Uterus (tissue), 2 donors: ENCODE data around the gene NRG3.

Experiments used
- CTCF ChIP-seq, 4 experiments: fragments of 200-600 bp in 2 of 4; fragments of 450-650 bp in 2 of 4; sonication (generic) in 2 of 4; IDR thresholded peaks; one replicate each; pipeline ENCODE4 v1.5.1; 2016 to 2019; ENCODE audit warnings: antibody characterized with exemption in 4 of 4, mild to moderate bottlenecking in 2 of 4, moderate library complexity in 1 of 4
- POLR2A ChIP-seq, 2 donors: fragments of 450-650 bp; IDR thresholded peaks; one replicate each; pipeline ENCODE4 v1.6.1; 2016; ENCODE audit warnings: antibody characterized with exemption in 2 of 2, mild to moderate bottlenecking in 1 of 2, moderate library complexity in 1 of 2

- no peak for TF ChIP-seq POLR2A (IDR thresholded peaks at IDR 0.05)
- no peak for TF ChIP-seq CTCF (IDR thresholded peaks at IDR 0.05)
These were observed 661.7 kb downstream of the NRG3 start for GRCh38 chr10:82536668-82537067.
